Measurements from ENCODE around the gene TTLL5. TPM values are rescaled to one million over a fixed set of nuclear protein-coding genes. Genes with fewer than 3 reads are reported as not detected.

TTLL5 gene
- total RNA-seq, 2 donors from 2014 or later: 26.5 to 37.3 TPM

GRCh38 chr14:75709207-75709812 is 48.3 kb downstream of the TTLL5 start:
- H3K27ac ChIP-seq: no peak overlapping the region
- H3K36me3 ChIP-seq: no peaks in the 10 kb centered on the region
- TF ChIP-seq CTCF (IDR thresholded peaks at IDR 0.05): peak; percentile 64
- H3K9me3 ChIP-seq: no peaks in the 10 kb centered on the region
- DNase-seq: peak; percentile 76
- H3K27me3 ChIP-seq: no peaks in the 10 kb centered on the region
- intact Hi-C loops (cut with DNase I): loop anchor here (2.0 to 10.0 kb wide), 3 partner anchors 195 to 678 kb away; no protein-coding TSS in a partner anchor
- no peaks in the 10 kb centered on the region for H3K4me1 ChIP-seq
- no peak overlapping the region for H3K4me3 ChIP-seq
- no peak overlapping the region for H3K9ac ChIP-seq (ENCODE audit: low read depth in 2 of 2, low read length in 2 of 2)

- intact Hi-C loops (cut with DNase I): no loop called here
- DNase-seq: no peak
- H3K36me3 ChIP-seq: no peaks in the 10 kb centered on the region
Measured at GRCh38 chr14:75711105-75711795, 50.2 kb downstream of the TTLL5 start.

GRCh38 chr14:75711796-75712211 is 50.8 kb downstream of the TTLL5 start:
- Histone ChIP-seq H3K27me3 (no peaks in the 10 kb centered on the region), H3K9me3 (no peaks in the 10 kb centered on the region), H3K4me3 (no peak overlapping the region), H3K4me1 (no peaks in the 10 kb centered on the region), H3K36me3 (no peaks in the 10 kb centered on the region), H3K9ac (ENCODE audit: low read depth in 2 of 2, low read length in 2 of 2) (no peak overlapping the region), H3K27ac (no peak overlapping the region)
- intact Hi-C loops (cut with DNase I): no loop called here
- DNase-seq: peak; percentile 32
- TF ChIP-seq CTCF (IDR thresholded peaks at IDR 0.05): no peak

More at GRCh38 chr14:75711105-75711795, 50.2 kb downstream of the TTLL5 start:
- peak; percentile 33 for TF ChIP-seq CTCF (IDR thresholded peaks at IDR 0.05)
- no peaks in the 10 kb centered on the region for H3K4me1 ChIP-seq
- H3K9me3 ChIP-seq: no peaks in the 10 kb centered on the region
- H3K27ac ChIP-seq: no peak overlapping the region
- H3K4me3 ChIP-seq: no peak overlapping the region
- H3K9ac ChIP-seq (ENCODE audit: low read depth in 2 of 2, low read length in 2 of 2): no peak overlapping the region
- H3K27me3 ChIP-seq: no peaks in the 10 kb centered on the region

- H3K27ac ChIP-seq: no peak overlapping the region
- H3K27me3 ChIP-seq: no peaks in the 10 kb centered on the region
- no peak for TF ChIP-seq CTCF (IDR thresholded peaks at IDR 0.05)
- no peaks in the 10 kb centered on the region for H3K36me3 ChIP-seq
- H3K4me1 ChIP-seq: no peaks in the 10 kb centered on the region
- H3K4me3 ChIP-seq: no peak overlapping the region
- intact Hi-C loops (cut with DNase I): no loop called here
- H3K9ac ChIP-seq (ENCODE audit: low read depth in 2 of 2, low read length in 2 of 2): no peak overlapping the region
- H3K9me3 ChIP-seq: no peaks in the 10 kb centered on the region
- DNase-seq: no peak
Measured at GRCh38 chr14:75714991-75715390, 53.9 kb downstream of the TTLL5 start.

GRCh38 chr14:75715926-75716780 is 55.1 kb downstream of the TTLL5 start:
- Histone ChIP-seq H3K27ac (no peak overlapping the region), H3K36me3 (no peaks in the 10 kb centered on the region), H3K9ac (ENCODE audit: low read depth in 2 of 2, low read length in 2 of 2) (no peak overlapping the region), H3K4me1 (no peaks in the 10 kb centered on the region), H3K9me3 (no peaks in the 10 kb centered on the region), H3K4me3 (no peak overlapping the region), H3K27me3 (no peaks in the 10 kb centered on the region)
- intact Hi-C loops (cut with DNase I): no loop called here
- no peak for TF ChIP-seq CTCF (IDR thresholded peaks at IDR 0.05)
- no peak for DNase-seq
